ENCODE results near the gene ZNF835. TPM values are rescaled to one million over a fixed set of nuclear protein-coding genes. Genes with fewer than 3 reads are reported as not detected.
"Not testable (repeated sequence)": the region's sequence is repeated elsewhere in the genome, so short reads cannot be mapped to it uniquely, and the experiment has no call there.

ZNF835 gene
- total RNA-seq, 1 donor from 2014 or later, result 4.9 TPM

- intact Hi-C loops (cut with micrococcal nuclease), result no loop called here
- H3K36me3 ChIP-seq, result no peaks in the 10 kb centered on the region
- H3K4me1 ChIP-seq, result no peaks in the 10 kb centered on the region
- TF ChIP-seq CTCF (IDR thresholded peaks at IDR 0.05; ENCODE audit: borderline replicate concordance), result no peak
- no peak for DNase-seq
- no peaks in the 10 kb centered on the region for H3K9me3 ChIP-seq (replicated peaks)
- no peaks in the 10 kb centered on the region for H3K27me3 ChIP-seq (ENCODE audit: low read depth)
- H3K4me3 ChIP-seq, result no peak overlapping the region
- H3K27ac ChIP-seq (replicated peaks), result no peak overlapping the region
Measured at GRCh38 chr19:56690670-56691069, 19.1 kb upstream of the ZNF835 start.

- H3K9me3 ChIP-seq (replicated peaks), result no peaks in the 10 kb centered on the region
- TF ChIP-seq CTCF (IDR thresholded peaks at IDR 0.05; ENCODE audit: borderline replicate concordance), result no peak
- H3K4me3 ChIP-seq, result no peak overlapping the region
- H3K27me3 ChIP-seq (ENCODE audit: low read depth), result no peaks in the 10 kb centered on the region
- no peaks in the 10 kb centered on the region for H3K36me3 ChIP-seq
- no peaks in the 10 kb centered on the region for H3K4me1 ChIP-seq
- intact Hi-C loops (cut with micrococcal nuclease), result no loop called here
- no peak overlapping the region for H3K27ac ChIP-seq (replicated peaks)
- DNase-seq, result no peak
Measured at GRCh38 chr19:56689198-56689597, 17.6 kb upstream of the ZNF835 start.

GRCh38 chr19:56687031-56687430 lies 15.5 kb upstream of the ZNF835 start:
- H3K9me3 ChIP-seq (replicated peaks), result no peaks in the 10 kb centered on the region
- intact Hi-C loops (cut with micrococcal nuclease), result no loop called here
- H3K36me3 ChIP-seq, result no peaks in the 10 kb centered on the region
- no peaks in the 10 kb centered on the region for H3K27me3 ChIP-seq (ENCODE audit: low read depth)
- H3K27ac ChIP-seq (replicated peaks), result no peak overlapping the region
- H3K4me3 ChIP-seq, result no peak overlapping the region
- no peaks in the 10 kb centered on the region for H3K4me1 ChIP-seq
- no peak for TF ChIP-seq CTCF (IDR thresholded peaks at IDR 0.05; ENCODE audit: borderline replicate concordance)
- no peak for DNase-seq

GRCh38 chr19:56683116-56683515 lies 11.6 kb upstream of the ZNF835 start:
- Histone ChIP-seq H3K4me1 (no peaks in the 10 kb centered on the region), H3K9me3 (replicated peaks) (no peaks in the 10 kb centered on the region), H3K36me3 (no peaks in the 10 kb centered on the region), H3K4me3 (no peak overlapping the region), H3K27ac (replicated peaks) (no peak overlapping the region), H3K27me3 (ENCODE audit: low read depth) (no peaks in the 10 kb centered on the region)
- intact Hi-C loops (cut with micrococcal nuclease), result no loop called here
- DNase-seq, result no peak
- TF ChIP-seq CTCF (IDR thresholded peaks at IDR 0.05; ENCODE audit: borderline replicate concordance), result no peak

GRCh38 chr19:56681702-56682101 lies 10.1 kb upstream of the ZNF835 start:
- H3K4me3 ChIP-seq, result no peak overlapping the region
- no peak for DNase-seq
- no peak overlapping the region for H3K27ac ChIP-seq (replicated peaks)
- H3K9me3 ChIP-seq (replicated peaks), result no peaks in the 10 kb centered on the region
- no peak for TF ChIP-seq CTCF (IDR thresholded peaks at IDR 0.05; ENCODE audit: borderline replicate concordance)
- intact Hi-C loops (cut with micrococcal nuclease), result no loop called here
- no peaks in the 10 kb centered on the region for H3K4me1 ChIP-seq
- no peaks in the 10 kb centered on the region for H3K27me3 ChIP-seq (ENCODE audit: low read depth)
- H3K36me3 ChIP-seq, result no peaks in the 10 kb centered on the region

- H3K36me3 ChIP-seq, result no peaks in the 10 kb centered on the region
- H3K4me3 ChIP-seq, result no peak overlapping the region
- intact Hi-C loops (cut with micrococcal nuclease), result no loop called here
- no peaks in the 10 kb centered on the region for H3K9me3 ChIP-seq (replicated peaks)
- H3K4me1 ChIP-seq, result no peaks in the 10 kb centered on the region
- no peak for TF ChIP-seq CTCF (IDR thresholded peaks at IDR 0.05; ENCODE audit: borderline replicate concordance)
- H3K27ac ChIP-seq (replicated peaks), result no peak overlapping the region
- DNase-seq, result no peak
- no peaks in the 10 kb centered on the region for H3K27me3 ChIP-seq (ENCODE audit: low read depth)
Measured at GRCh38 chr19:56678205-56678604, 6.6 kb upstream of the ZNF835 start.

- H3K4me1 ChIP-seq, result peaks cover 25% of the 10 kb centered on the region
- H3K4me3 ChIP-seq; H3K27me3 ChIP-seq (ENCODE audit: low read depth); H3K9me3 ChIP-seq (replicated peaks); H3K36me3 ChIP-seq; intact Hi-C loops (cut with micrococcal nuclease): not testable (repeated sequence)
- peak overlapping the region; percentile 77 for H3K27ac ChIP-seq (replicated peaks)
- DNase-seq, result peak; percentile 50
Measured at GRCh38 chr19:56672610-56673009, 1.1 kb upstream of the ZNF835 start.
